Activated naive CD4-positive, alpha-beta T cell treated with anti-CD3 and anti-CD28 coated beads, Interleukin-2, amount 10 ng/mL, durations not matched to agents 7 days and 5 days (primary cell): Measurements from ENCODE around the gene ABCC12.
A peak's percentile ranks its signal among the peaks of the same experiment; 100 is the strongest.

ENCODE experiments used
- CTCF ChIA-PET: fragments of 350-600 bp; sonication (Branson Sonifier 250); formaldehyde crosslinking; loops from one replicate; lab custom pipeline; 2021; ENCODE audit warnings: antibody characterized with exemption; lab: Charles Lee
- DNase-seq: peaks from one replicate; pipeline ENCODE4 v3.0.0-alpha.2; 2020
- H3K27ac Mint-ChIP-seq: one replicate; pipeline ENCODE4 v1.8.0; 2021; ENCODE audit warnings: mild to moderate bottlenecking, moderate library complexity, mixed read lengths
- H3K27me3 Mint-ChIP-seq: one replicate; pipeline ENCODE4 v1.8.0; 2021; ENCODE audit warnings: mild to moderate bottlenecking, mixed read lengths
- H3K36me3 Mint-ChIP-seq: one replicate; pipeline ENCODE4 v1.8.0; 2021; ENCODE audit warnings: mixed read lengths
- H3K4me1 Mint-ChIP-seq: one replicate; pipeline ENCODE4 v1.8.0; 2021; ENCODE audit warnings: mixed read lengths
- H3K4me3 Mint-ChIP-seq: one replicate; pipeline ENCODE4 v1.8.0; 2021; ENCODE audit warnings: mild to moderate bottlenecking, moderate library complexity, mixed read lengths
- H3K9me3 Mint-ChIP-seq: one replicate; pipeline ENCODE4 v1.8.0; 2021; ENCODE audit warnings: mixed read lengths

ABCC12 gene

DNA sequence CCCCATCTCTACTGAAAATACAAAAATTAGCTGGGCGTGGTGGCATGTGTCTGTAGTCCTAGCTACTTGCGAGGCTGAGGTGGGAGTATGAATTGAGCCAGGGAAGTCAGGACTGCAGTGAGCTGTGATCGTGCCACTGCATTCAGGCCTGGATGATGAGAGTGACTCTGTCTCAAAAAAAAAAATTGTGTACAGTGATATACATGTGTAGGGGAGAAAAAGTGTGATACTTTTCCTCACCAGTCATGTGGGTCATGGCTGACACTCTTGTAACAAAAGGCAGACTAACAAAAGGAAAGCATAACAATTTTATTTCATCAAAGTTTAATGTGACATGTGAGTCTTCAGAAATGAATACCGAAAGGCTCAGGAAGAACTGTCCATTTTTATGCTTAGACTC is 2.0 kb upstream of the ABCC12 start:
- Mint-ChIP-seq H3K36me3 (no peaks in the 10 kb centered on the region), H3K4me3 (no peak overlapping the region), H3K27me3 (peaks cover 26% of the 10 kb centered on the region), H3K27ac (no peak overlapping the region), H3K9me3 (no peaks in the 10 kb centered on the region), H3K4me1 (peaks cover 8% of the 10 kb centered on the region)
- CTCF ChIA-PET = interaction anchor here (1.0 to 3.4 kb wide), 4 partner anchors 9 to 1015 kb away, joined by 3 to 22 read pairs (median 6); partner anchors contain the start of gene NETO2
- no peak for DNase-seq

DNA sequence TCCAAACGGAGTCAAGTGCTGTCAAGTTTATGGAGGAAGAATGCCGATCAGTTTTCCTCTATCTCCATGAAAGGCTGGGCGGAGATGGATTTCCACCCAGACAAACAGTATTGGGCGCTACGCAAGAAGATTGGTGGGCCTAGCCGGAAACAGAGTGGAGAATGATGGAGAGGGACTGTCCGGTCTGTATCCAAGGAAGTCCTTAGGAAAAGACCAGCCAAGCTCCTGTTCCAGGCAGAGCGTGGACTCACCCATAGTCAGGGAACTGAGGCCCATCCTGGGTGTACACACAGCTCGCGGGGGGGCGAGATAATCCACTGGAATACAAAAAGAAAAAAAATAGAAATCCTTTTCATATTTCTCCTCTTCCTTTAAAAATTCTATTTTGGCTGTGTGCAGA is 1.5 kb upstream of the ABCC12 start:
- Mint-ChIP-seq H3K4me3 (no peak overlapping the region), H3K36me3 (no peaks in the 10 kb centered on the region), H3K27ac (no peak overlapping the region), H3K27me3 (peaks cover 28% of the 10 kb centered on the region), H3K4me1 (peaks cover 8% of the 10 kb centered on the region), H3K9me3 (no peaks in the 10 kb centered on the region)
- CTCF ChIA-PET = interaction anchor here (0.6 to 3.4 kb wide), 6 partner anchors 8 to 1015 kb away, joined by 3 to 22 read pairs (median 5); partner anchors contain the start of gene NETO2
- DNase-seq = no peak

DNA sequence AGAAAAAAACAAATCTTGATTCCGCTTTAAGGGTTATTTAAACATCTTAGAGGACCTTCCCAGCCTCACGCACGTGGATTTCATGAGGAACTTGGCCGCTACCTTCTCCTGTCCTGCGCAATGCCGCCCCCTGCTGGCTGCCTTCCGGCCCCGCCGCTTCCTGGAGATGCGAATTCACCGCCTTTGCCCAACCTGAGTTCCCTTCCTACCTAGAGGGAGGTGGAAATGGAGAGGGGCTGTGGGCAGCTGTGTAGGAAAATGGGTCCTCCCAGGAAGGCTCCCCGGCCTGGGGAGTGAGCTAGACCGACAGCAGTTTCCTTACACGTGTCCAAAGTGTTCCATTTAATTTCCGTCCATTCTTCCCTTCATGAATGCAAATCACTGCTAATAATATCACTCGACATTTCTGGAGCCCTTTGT is 1.0 kb upstream of the ABCC12 start:
- Mint-ChIP-seq H3K27ac (no peak overlapping the region), H3K27me3 (peaks cover 33% of the 10 kb centered on the region)

DNA sequence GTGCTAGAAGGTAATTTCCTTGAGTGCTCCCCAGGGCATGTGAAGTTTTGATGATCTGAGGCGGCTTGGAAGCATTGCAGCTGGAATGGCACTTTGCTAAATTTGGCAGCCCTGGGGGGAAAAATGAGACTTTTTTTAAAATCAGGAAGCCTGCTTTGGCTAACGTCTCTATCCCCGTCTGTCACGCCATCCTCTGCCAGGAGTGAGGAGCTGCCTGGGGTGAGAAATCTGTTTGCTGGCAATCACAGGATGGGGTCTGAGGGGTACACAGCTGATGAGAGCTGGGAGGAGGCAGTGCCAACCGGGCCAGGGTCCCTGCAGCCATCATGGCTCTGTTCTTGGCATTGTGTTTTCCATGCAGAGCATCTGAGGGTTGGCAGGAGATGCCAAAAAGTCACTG is 2.0 kb downstream of the ABCC12 start:
- H3K4me3 Mint-ChIP-seq = no peak overlapping the region
- H3K36me3 Mint-ChIP-seq = no peaks in the 10 kb centered on the region
- no peaks in the 10 kb centered on the region for H3K9me3 Mint-ChIP-seq
- no peak overlapping the region for H3K27ac Mint-ChIP-seq
- peaks cover 8% of the 10 kb centered on the region for H3K4me1 Mint-ChIP-seq
- DNase-seq = no peak
- CTCF ChIA-PET = interaction anchor here (1.7 kb wide), 1 partner anchor 11 kb away, joined by 4 read pairs; no protein-coding TSS in a partner anchor
- peaks cover 39% of the 10 kb centered on the region for H3K27me3 Mint-ChIP-seq

More for the DNA sequence above, 1.0 kb upstream of the ABCC12 start:
- peaks cover 8% of the 10 kb centered on the region for H3K4me1 Mint-ChIP-seq
- peak; percentile 87 for DNase-seq
- CTCF ChIA-PET = interaction anchor here (0.6 to 3.4 kb wide), 6 partner anchors 8 to 1014 kb away, joined by 3 to 22 read pairs (median 4); partner anchors contain the start of gene NETO2
- H3K4me3 Mint-ChIP-seq = no peak overlapping the region
- H3K36me3 Mint-ChIP-seq = no peaks in the 10 kb centered on the region
- H3K9me3 Mint-ChIP-seq = no peaks in the 10 kb centered on the region

DNA sequence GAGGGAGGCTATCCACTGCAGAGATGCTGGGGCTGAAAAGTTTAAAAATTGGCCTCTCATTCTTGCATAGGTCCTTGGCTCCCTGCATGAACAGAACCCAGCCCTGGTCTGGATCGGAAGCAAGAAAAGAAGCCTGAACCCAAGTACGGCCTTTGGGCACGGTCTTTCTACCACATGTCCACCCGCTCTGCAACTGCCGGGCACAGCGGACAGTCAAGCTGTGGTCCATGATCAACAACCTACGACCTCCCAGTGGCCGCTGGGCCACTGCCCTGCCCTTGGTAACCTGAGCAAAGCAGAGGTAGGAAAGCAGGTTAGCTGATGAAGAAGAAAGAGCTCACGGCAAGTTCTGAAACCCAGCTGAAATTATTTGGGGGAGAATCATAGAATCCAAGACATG is 3.6 kb downstream of the ABCC12 start:
- no peaks in the 10 kb centered on the region for H3K4me1 Mint-ChIP-seq
- H3K9me3 Mint-ChIP-seq = no peaks in the 10 kb centered on the region
- CTCF ChIA-PET = interaction anchor here (0.6 kb wide), 1 partner anchor 366 kb away, joined by 3 read pairs; no protein-coding TSS in a partner anchor
- no peaks in the 10 kb centered on the region for H3K36me3 Mint-ChIP-seq
- peaks cover 43% of the 10 kb centered on the region for H3K27me3 Mint-ChIP-seq
- no peak for DNase-seq
- no peak overlapping the region for H3K27ac Mint-ChIP-seq
- H3K4me3 Mint-ChIP-seq = no peak overlapping the region

DNA sequence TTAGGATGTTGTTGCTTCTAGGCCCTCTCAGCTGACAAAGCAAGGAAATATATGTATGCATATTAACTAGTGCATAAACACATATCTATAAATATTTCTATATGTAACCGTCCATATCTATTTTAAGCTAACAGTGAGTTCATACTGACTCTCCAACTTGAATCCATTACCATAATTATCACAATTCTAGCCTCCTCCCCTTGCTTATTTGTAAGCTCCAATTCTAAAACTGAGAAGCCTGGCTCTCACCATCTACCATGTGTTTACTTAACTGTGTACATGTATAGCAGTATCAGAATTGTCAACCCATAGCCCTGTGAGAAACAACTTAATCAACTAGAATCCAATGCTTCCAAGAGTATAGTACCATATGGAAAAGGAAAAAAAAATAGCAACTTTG is 5.1 kb downstream of the ABCC12 start:
- Mint-ChIP-seq H3K27ac (no peak overlapping the region), H3K36me3 (no peaks in the 10 kb centered on the region), H3K4me1 (no peaks in the 10 kb centered on the region), H3K4me3 (no peak overlapping the region), H3K9me3 (no peaks in the 10 kb centered on the region), H3K27me3 (peaks cover 36% of the 10 kb centered on the region)
- DNase-seq = no peak
- CTCF ChIA-PET = no interaction called here

DNA sequence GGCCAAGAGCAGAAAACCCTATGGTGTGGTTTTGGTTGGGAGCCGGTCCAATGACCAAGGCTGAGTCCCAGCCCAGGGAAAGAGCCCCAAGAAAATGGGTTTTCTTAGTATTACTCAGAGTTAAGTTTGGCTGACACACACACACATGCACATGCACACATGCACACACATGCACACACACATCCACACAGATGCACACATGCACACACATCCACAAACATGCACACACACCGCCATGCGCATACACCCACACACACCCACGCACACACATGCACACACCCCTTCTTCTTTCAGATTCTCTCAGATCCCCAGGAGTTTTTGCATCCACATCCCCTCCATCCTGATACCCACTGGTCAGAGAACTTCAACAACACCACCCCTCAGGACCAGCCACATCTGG is 9.1 kb downstream of the ABCC12 start:
- H3K4me1 Mint-ChIP-seq = no peaks in the 10 kb centered on the region
- H3K4me3 Mint-ChIP-seq = no peak overlapping the region
- no peaks in the 10 kb centered on the region for H3K36me3 Mint-ChIP-seq
- CTCF ChIA-PET = interaction anchor here (1.5 kb wide), 1 partner anchor 9 kb away, joined by 4 read pairs; the partner anchor contains the start of gene ABCC12
- H3K27ac Mint-ChIP-seq = no peak overlapping the region
- no peaks in the 10 kb centered on the region for H3K9me3 Mint-ChIP-seq
- DNase-seq = no peak
- peaks cover 25% of the 10 kb centered on the region for H3K27me3 Mint-ChIP-seq

DNA sequence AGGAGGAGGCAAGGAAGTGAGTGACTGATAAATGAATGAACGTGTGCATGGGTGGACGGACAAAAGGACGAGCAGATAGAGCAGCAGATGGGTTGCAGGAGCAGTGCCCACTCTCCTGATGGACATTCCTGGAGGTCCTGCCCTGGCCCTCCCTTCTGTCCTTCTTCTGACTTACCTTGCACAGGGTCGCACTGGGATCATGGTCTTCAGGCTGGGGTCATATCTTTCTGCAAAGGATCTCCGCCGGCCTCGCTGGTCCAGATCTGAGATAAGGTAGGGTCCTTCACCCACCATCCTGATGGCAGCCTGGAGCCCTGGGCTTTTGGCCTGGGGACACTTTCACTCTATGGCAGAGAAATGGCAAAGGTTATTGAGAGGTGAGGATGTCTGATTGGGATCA is 9.7 kb downstream of the ABCC12 start:
- CTCF ChIA-PET = interaction anchor here (1.5 kb wide), 1 partner anchor 10 kb away, joined by 4 read pairs; the partner anchor contains the start of gene ABCC12
- Mint-ChIP-seq H3K4me3 (no peak overlapping the region), H3K4me1 (no peaks in the 10 kb centered on the region), H3K36me3 (no peaks in the 10 kb centered on the region), H3K9me3 (no peaks in the 10 kb centered on the region), H3K27ac (no peak overlapping the region), H3K27me3 (peaks cover 21% of the 10 kb centered on the region)
- DNase-seq = no peak

DNA sequence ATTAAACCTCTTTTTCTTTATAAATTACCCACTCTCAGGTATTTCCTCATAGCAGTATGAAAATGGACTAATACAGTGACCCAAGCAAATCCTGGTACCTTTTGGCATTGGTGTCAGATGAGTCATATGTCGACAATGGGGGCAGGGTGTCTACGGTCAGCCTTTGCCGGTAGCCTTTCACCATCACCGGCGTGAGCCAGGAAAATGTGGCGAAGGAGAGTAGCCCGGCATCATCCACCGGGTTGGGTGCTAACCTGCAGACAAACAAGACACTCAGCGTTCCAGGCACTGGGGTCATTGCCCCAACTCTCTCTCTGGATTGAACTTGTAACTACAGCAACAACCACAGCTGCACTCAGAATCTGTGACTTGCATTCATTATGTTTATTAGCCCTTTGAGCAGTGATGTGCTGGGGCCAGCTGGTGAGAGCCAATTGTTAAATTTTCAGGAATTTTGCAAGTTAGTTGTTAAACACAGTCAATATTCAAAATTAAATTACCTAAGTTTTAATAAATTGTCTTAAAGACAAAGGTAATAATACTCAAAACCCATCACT is 11.9 kb downstream of the ABCC12 start:
- DNase-seq = no peak
- Mint-ChIP-seq H3K36me3 (no peaks in the 10 kb centered on the region), H3K4me3 (no peak overlapping the region), H3K27ac (no peak overlapping the region), H3K4me1 (no peaks in the 10 kb centered on the region), H3K9me3 (no peaks in the 10 kb centered on the region), H3K27me3 (peaks cover 25% of the 10 kb centered on the region)
- CTCF ChIA-PET = no interaction called here

DNA sequence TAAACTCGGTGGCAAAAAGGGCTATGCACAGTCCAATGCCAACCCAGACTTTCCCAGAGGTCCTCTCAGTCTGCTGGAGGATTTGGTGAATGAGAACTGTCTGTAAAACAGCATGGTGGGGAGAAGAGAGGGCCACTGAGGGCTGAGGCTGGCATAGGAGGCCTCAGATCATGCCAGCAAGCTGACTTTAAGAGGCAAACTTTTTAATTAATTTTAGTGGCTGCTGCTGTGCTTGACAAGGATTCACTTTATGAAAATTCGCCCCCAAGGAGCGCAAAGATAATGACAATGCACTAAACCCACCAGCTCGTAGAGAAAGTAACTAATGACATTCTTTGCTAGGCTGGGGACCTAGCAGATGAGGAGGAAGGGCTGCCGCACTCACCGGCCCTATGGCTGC is 15.0 kb downstream of the ABCC12 start:
- CTCF ChIA-PET = no interaction called here
- Mint-ChIP-seq H3K9me3 (no peaks in the 10 kb centered on the region), H3K36me3 (no peaks in the 10 kb centered on the region), H3K4me3 (no peak overlapping the region), H3K27me3 (peaks cover 17% of the 10 kb centered on the region), H3K4me1 (no peaks in the 10 kb centered on the region), H3K27ac (no peak overlapping the region)
- DNase-seq = no peak

DNA sequence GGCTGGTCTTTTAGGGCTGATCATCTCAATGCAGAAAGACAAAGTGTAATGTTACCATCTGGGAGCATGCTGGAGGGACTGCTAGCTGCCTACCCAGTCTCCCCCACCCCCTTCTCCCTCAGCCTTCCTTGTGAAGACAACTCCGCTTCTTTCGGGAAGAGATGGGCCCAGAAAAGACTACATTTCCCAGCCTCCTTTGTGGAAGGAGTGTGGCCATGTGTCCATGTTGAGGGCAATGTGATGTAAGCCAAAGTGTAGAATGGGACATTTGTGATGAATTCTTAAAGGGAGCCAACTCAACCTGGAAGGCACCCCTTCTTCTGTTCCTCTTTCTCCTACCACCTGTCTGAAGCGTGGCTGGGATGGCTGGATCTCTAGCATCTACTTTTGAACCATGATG is 16.3 kb downstream of the ABCC12 start:
- Mint-ChIP-seq H3K4me3 (no peak overlapping the region), H3K27me3 (peaks cover 14% of the 10 kb centered on the region), H3K27ac (no peak overlapping the region), H3K36me3 (no peaks in the 10 kb centered on the region), H3K4me1 (no peaks in the 10 kb centered on the region), H3K9me3 (no peaks in the 10 kb centered on the region)
- CTCF ChIA-PET = interaction anchor here (1.0 kb wide), 1 partner anchor 25 kb away, joined by 3 read pairs; no protein-coding TSS in a partner anchor
- DNase-seq = no peak

DNA sequence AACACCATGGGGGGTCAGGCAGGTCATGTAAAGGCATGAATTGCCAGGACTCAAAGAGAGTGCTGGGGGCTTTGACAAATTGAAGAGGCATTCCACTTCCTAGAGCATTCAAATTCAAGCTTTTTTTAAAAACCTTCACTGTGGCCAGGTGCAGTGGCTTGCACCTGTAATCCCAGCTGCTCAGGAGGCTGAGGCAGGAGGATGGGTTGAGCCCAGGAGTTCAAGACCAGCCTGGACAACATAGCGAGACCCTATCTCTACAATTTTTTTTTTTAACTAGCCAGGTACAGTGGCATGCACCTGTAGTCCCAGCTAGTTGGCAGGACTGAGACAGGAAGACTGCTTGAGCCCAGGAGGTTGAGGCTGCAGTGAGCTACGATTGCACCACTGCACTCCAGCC is 17.2 kb downstream of the ABCC12 start:
- Mint-ChIP-seq H3K27me3 (peaks cover 12% of the 10 kb centered on the region), H3K4me1 (no peaks in the 10 kb centered on the region), H3K4me3 (no peak overlapping the region), H3K9me3 (no peaks in the 10 kb centered on the region), H3K36me3 (no peaks in the 10 kb centered on the region), H3K27ac (no peak overlapping the region)
- CTCF ChIA-PET = interaction anchor here (1.1 kb wide), 1 partner anchor 26 kb away, joined by 3 read pairs; no protein-coding TSS in a partner anchor
- DNase-seq = no peak

DNA sequence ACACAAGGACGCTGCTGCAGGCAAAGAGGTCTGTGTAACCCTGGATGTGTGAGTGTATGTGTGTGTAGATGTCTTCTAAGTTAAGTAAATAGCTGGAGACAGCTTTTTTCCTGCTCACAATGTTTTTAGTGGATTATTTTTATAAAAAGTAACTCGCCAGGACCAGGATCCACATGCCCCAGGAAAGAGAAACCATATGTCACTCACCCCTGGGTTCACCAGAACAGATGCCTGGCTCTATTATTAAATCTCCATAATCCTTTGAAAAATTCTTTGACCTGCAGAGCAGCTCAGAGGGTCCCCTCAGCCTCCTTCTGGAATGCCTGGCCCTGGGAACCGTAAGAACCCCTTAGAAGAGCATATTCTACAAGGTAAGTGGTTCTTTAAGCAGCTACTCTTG is 18.0 kb downstream of the ABCC12 start:
- no peak overlapping the region for H3K4me3 Mint-ChIP-seq
- no peak overlapping the region for H3K27ac Mint-ChIP-seq
- DNase-seq = no peak
- no peaks in the 10 kb centered on the region for H3K36me3 Mint-ChIP-seq
- H3K27me3 Mint-ChIP-seq = peaks cover 6% of the 10 kb centered on the region
- H3K4me1 Mint-ChIP-seq = no peaks in the 10 kb centered on the region
- CTCF ChIA-PET = interaction anchor here (0.6 to 1.1 kb wide), 2 partner anchors 26 to 85 kb away, joined by 3 read pairs; no protein-coding TSS in a partner anchor
- no peaks in the 10 kb centered on the region for H3K9me3 Mint-ChIP-seq

DNA sequence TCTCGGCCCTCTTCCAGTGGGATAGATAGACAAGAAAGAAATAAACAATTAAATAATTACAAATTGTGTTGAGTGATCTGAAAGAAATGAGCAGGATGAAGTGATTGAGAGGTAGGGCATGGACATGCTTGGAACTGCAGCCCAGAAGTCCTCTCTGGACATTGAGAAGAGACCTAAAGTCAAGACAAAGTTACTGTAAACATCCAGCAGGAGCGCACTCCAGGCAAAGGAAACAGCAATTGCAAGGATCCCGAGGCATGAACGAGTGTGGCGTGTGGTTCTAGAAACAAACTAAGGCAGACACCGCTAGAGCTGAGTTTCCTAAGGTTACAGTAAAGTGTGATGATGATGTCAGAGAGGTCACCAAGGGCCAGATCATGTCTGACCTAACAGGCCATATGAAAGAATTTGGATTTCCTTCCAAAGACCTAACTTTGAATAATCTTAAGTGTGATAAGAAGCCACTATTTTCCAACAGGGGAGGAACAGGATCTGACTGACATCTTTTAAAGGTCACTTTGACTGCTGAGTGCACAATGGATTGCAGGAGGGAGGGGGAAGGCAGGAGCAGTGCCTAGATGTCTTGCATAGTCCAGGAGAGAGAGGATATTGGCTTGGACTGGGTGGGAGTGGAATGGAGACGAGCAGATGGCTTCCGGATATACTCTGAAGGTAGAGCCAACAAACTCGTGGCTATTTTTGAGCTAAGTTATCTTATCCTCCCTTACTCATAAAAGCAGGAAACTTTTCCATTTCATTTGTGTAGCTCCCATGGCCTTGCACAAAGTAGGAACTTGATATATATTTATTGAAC is 19.0 kb downstream of the ABCC12 start:
- Mint-ChIP-seq H3K4me3 (no peak overlapping the region), H3K4me1 (no peaks in the 10 kb centered on the region), H3K27ac (no peak overlapping the region), H3K9me3 (no peaks in the 10 kb centered on the region), H3K27me3 (peaks cover 6% of the 10 kb centered on the region), H3K36me3 (no peaks in the 10 kb centered on the region)
- CTCF ChIA-PET = interaction anchor here (0.6 kb wide), 1 partner anchor 84 kb away, joined by 3 read pairs; no protein-coding TSS in a partner anchor
- no peak for DNase-seq
